Prostate gland (tissue), 2 donors: ENCODE data around the gene ECE1. TPM values are rescaled to one million over a fixed set of nuclear protein-coding genes. Genes with fewer than 3 reads are reported as not detected.

Source experiments
- DNase-seq: peaks from one replicate; pipeline ENCODE4 v3.0.0-alpha.2; 2019; ENCODE audit warnings: low spot score
- H3K27ac ChIP-seq, 2 donors: fragments of 200-600 bp; sonication (generic); 2 replicates each; pipeline ENCODE4 v1.5.1; 2017 to 2019
- H3K27me3 ChIP-seq: fragments of 200-600 bp; sonication (generic); replicated peaks from 2 replicates; pipeline ENCODE4 v1.5.1; 2019; ENCODE audit not compliant: insufficient read depth
- H3K36me3 ChIP-seq, 2 donors: fragments of 200-600 bp; sonication (generic); 1 replicate in 1 of 2; 2 replicates in 1 of 2; pipeline versions ENCODE4 v1.5.1 to v1.8.1; 2017 to 2019
- H3K4me1 ChIP-seq: fragments of 200-600 bp; sonication (generic); replicated peaks from 2 replicates; pipeline ENCODE4 v1.5.1; 2019
- H3K4me3 ChIP-seq, 2 donors: fragments of 200-600 bp; sonication (generic); 2 replicates each; pipeline ENCODE4 v1.5.1; 2017 to 2019
- H3K9me3 ChIP-seq: fragments of 200-600 bp; sonication (generic); 2 replicates; pipeline ENCODE4 v1.5.1; 2017
- CTCF ChIP-seq, 4 experiments: fragments of 200-600 bp in 2 of 4; fragments of 450-650 bp in 2 of 4; sonication (generic) in 2 of 4; IDR thresholded peaks; 1 replicate in 3 of 4; 2 replicates in 1 of 4; pipeline ENCODE4 v1.5.1; 2016 to 2019; ENCODE audit warnings: antibody characterized with exemption in 4 of 4, mild to moderate bottlenecking in 2 of 4, moderate library complexity in 2 of 4
- POLR2A ChIP-seq: fragments of 450-650 bp; IDR thresholded peaks from one replicate; pipeline ENCODE4 v1.6.1; 2016; ENCODE audit warnings: antibody characterized with exemption, mild to moderate bottlenecking
- POLR2AphosphoS5 ChIP-seq: sonication (generic); formaldehyde crosslinking; IDR thresholded peaks from one replicate; pipeline ENCODE4 v1.6.1; 2017; ENCODE audit warnings: antibody characterized with exemption
- WGBS: methylation state at CpG from one replicate; pipeline ENCODE4 v1.1.5; 2018; 5-methylcytosine and 5-hydroxymethylcytosine counted together
- intact Hi-C: fragments of 100-400 bp; cut with DNase I; formaldehyde crosslinking; loops from one replicate; pipeline ENCODE4 v1.14.2; 2022
- total RNA-seq, 2 donors: library from RNA; depleted of rRNA; stranded (reverse); fragments of >200 nt; gene quantifications; one replicate each; pipeline ENCODE4 v1.1.0, GENCODE V29; 2016

The ECE1 gene
- total RNA-seq, 2 donors from 2014 or later, result 113 to 146 TPM

- H3K4me3 ChIP-seq, result no peak overlapping the region
- H3K27ac ChIP-seq, result peak overlapping the region; percentile 87 to 92
- WGBS, result 64% methylated on average over 8 of the region's 8 CpGs
- TF ChIP-seq POLR2AphosphoS5, result no peak
- no peak for TF ChIP-seq CTCF (IDR thresholded peaks at IDR 0.05)
- TF ChIP-seq POLR2A, result no peak
- no peaks in the 10 kb centered on the region for H3K9me3 ChIP-seq
- no peaks in the 10 kb centered on the region for H3K36me3 ChIP-seq
- intact Hi-C loops, result no loop called here
- DNase-seq, result no peak
- peaks cover 76% of the 10 kb centered on the region for H3K4me1 ChIP-seq
- H3K27me3 ChIP-seq, result no peaks in the 10 kb centered on the region
Measured at GRCh38 chr1:21337454-21337927, 47.2 kb upstream of the ECE1 start.

GRCh38 chr1:21337010-21337437 is 46.8 kb upstream of the ECE1 start:
- DNase-seq, result no peak
- intact Hi-C loops, result no loop called here
- H3K4me1 ChIP-seq, result peaks cover 79% of the 10 kb centered on the region

GRCh38 chr1:21335750-21336224 is 45.5 kb upstream of the ECE1 start:
- Histone ChIP-seq H3K9me3 (no peaks in the 10 kb centered on the region), H3K4me3 (no peak overlapping the region), H3K36me3 (no peaks in the 10 kb centered on the region), H3K27ac (peak overlapping the region; percentile 81 to 92), H3K27me3 (no peaks in the 10 kb centered on the region), H3K4me1 (peaks cover 78% of the 10 kb centered on the region)
- intact Hi-C loops, result no loop called here
- no peak for DNase-seq
- TF ChIP-seq POLR2A, result no peak
- no peak for TF ChIP-seq CTCF (IDR thresholded peaks at IDR 0.05)
- TF ChIP-seq POLR2AphosphoS5, result no peak
- 51% methylated on average over 3 of the region's 3 CpGs for WGBS

More at GRCh38 chr1:21337010-21337437, 46.8 kb upstream of the ECE1 start:
- TF ChIP-seq CTCF (IDR thresholded peaks at IDR 0.05) (no peak), POLR2A (no peak), POLR2AphosphoS5 (no peak)
- H3K9me3 ChIP-seq, result no peaks in the 10 kb centered on the region
- no peaks in the 10 kb centered on the region for H3K27me3 ChIP-seq
- peak overlapping the region; percentile 87 to 92 for H3K27ac ChIP-seq
- H3K36me3 ChIP-seq, result no peaks in the 10 kb centered on the region
- 53% methylated on average over 8 of the region's 8 CpGs for WGBS
- no peak overlapping the region for H3K4me3 ChIP-seq

- no peak for DNase-seq
- peaks cover 75% of the 10 kb centered on the region for H3K4me1 ChIP-seq
- no peaks in the 10 kb centered on the region for H3K9me3 ChIP-seq
- no peaks in the 10 kb centered on the region for H3K36me3 ChIP-seq
- H3K4me3 ChIP-seq, result no peak overlapping the region
- intact Hi-C loops, result no loop called here
- WGBS, result 52% methylated on average over 19 of the region's 19 CpGs
- no peak for TF ChIP-seq POLR2AphosphoS5
- no peak for TF ChIP-seq CTCF (IDR thresholded peaks at IDR 0.05)
- no peak for TF ChIP-seq POLR2A
- H3K27me3 ChIP-seq, result no peaks in the 10 kb centered on the region
- H3K27ac ChIP-seq, result peak overlapping the region; percentile 81 to 92
Measured at GRCh38 chr1:21335088-21335691, 44.9 kb upstream of the ECE1 start.
